ENCODE data around the gene EYS.

Gene EYS

DNA sequence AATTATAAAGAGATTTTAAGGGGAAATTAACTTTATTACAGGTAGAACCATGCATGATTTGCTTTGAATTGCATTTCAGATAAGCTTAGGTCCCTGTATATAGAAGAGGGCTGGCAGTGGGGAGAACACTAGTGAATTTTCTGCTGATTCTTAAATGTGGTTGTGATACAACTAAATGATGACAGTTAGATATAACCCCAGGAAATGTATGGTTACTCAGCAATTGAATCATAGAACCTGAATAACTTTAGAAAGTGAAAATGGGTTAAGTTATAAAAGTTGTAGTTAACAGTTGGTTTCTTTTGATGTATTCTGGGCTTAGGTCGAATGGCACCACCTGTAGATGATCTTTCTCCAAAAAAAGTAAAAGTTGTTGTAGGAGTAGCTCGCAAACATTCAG lies 2001.3 kb downstream of the EYS start:
- TF ChIP-seq, protein P1, sequence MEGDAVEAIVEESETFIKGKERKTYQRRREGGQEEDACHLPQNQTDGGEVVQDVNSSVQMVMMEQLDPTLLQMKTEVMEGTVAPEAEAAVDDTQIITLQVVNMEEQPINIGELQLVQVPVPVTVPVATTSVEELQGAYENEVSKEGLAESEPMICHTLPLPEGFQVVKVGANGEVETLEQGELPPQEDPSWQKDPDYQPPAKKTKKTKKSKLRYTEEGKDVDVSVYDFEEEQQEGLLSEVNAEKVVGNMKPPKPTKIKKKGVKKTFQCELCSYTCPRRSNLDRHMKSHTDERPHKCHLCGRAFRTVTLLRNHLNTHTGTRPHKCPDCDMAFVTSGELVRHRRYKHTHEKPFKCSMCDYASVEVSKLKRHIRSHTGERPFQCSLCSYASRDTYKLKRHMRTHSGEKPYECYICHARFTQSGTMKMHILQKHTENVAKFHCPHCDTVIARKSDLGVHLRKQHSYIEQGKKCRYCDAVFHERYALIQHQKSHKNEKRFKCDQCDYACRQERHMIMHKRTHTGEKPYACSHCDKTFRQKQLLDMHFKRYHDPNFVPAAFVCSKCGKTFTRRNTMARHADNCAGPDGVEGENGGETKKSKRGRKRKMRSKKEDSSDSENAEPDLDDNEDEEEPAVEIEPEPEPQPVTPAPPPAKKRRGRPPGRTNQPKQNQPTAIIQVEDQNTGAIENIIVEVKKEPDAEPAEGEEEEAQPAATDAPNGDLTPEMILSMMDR (IDR thresholded peaks at IDR 0.05; ENCODE audit: low read depth, low read length) = no peak
- no peak overlapping the region for H3K4me3 ChIP-seq (ENCODE audit: low read depth, low read length)

DNA sequence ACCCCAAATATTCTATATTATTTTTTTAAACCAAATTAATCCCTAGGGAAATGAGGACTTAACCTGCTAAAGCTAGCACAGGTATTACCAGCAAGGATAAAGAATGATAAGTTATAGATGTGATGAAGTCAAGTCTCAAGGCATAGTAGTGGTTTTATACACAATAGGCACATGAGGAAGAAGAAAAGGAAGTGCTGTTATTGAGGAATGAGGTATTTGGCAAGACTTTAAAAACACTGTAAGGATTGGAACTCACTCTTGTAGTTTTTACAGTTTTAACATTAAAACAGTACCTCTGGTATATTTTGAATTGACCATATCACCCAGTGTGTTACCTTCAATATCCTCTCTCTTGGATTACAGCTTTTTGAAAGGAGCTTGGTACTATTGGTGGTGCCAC lies 2016.8 kb downstream of the EYS start:
- no peak overlapping the region for H3K4me3 ChIP-seq (ENCODE audit: low read depth, low read length)
- TF ChIP-seq, protein P1 (IDR thresholded peaks at IDR 0.05; ENCODE audit: low read depth, low read length) = no peak

DNA sequence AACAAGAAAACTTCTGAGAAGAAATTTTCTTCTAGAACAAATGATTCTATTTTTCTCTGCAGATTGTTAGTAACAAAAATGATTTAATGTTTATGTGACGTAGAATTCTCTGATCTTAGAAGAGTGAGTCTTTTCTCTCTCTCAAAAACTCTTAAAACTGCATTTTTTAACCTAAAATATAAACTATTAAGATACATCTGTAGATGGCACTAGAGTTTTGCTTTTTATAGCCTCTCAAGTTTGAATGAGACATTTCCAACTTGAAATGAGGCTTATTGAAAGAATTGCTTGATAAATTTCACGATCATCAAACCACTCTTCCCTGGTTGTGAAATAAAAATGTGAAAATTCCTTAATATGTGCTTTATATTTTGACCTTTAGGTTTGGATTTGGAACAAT lies 2017.6 kb downstream of the EYS start:
- H3K4me3 ChIP-seq (ENCODE audit: low read depth, low read length) = no peak overlapping the region
- TF ChIP-seq, protein P1 (IDR thresholded peaks at IDR 0.05; ENCODE audit: low read depth, low read length) = no peak

DNA sequence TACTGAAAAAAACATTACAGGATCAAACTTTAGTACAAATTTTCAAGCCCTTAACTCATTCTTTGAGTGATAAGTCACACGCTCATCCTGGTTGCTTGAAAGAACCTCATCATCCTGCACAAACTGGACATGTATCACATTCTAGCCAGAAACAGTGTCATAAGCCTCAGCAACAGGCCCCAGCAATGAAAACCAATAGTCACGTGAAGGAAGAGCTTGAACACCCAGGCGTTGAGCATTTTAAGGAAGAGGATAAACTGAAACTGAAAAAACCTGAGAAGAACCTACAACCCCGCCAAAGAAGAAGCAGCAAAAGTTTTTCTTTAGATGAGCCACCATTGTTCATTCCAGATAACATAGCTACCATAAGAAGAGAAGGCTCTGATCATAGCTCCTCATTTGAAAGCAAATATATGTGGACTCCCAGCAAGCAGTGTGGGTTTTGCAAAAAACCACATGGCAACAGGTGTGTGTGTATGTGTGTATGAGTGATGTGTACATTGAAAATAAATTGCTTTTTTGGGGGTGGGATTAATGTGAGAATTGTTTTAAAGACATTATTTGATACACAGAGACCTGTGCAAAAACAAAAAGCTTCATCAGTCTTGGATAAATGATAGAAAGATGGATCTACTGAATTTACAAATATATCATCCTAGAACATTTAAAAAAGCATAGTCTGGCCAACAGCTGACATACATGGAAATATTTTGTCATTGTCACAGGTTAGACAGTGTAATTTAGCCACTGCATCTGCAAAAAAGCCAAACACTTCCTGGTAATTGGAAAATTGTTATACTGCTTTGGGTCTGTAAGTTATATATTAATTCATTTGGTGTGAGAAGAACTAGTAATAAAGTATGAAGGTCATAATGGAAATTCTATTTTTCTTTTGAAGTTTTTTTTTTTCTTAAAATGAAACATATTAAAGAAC lies 2021.3 kb downstream of the EYS start:
- H3K4me3 ChIP-seq (ENCODE audit: low read depth, low read length) = no peak overlapping the region
- TF ChIP-seq, protein P1 (IDR thresholded peaks at IDR 0.05; ENCODE audit: low read depth, low read length) = no peak

DNA sequence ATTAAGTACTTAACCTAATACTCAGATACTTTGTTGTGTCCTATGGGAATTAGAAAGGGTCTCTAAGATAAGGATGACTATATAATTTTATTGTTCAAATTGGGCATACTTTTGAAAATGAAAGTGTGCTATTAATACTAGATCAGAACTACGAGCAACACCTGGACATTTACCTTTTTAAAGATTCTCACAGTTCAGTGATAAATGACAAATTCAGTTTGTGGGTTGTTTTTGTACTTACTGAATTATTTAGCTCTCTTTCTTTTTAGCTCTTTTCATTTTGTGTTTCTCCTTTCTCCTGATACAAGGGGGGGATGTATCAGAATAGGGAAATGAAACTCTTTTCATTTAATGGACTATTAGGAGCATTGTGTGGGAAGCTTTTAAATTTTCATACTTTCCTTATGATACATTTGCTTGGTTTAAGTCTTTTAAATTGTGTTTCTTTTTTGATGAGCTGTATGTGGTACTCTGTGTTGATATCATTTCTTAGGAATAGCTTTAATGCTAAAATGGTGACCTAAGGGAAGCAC lies 2023.9 kb downstream of the EYS start:
- no peak overlapping the region for H3K4me3 ChIP-seq (ENCODE audit: low read depth, low read length)
- TF ChIP-seq, protein P1 (IDR thresholded peaks at IDR 0.05; ENCODE audit: low read depth, low read length) = no peak

DNA sequence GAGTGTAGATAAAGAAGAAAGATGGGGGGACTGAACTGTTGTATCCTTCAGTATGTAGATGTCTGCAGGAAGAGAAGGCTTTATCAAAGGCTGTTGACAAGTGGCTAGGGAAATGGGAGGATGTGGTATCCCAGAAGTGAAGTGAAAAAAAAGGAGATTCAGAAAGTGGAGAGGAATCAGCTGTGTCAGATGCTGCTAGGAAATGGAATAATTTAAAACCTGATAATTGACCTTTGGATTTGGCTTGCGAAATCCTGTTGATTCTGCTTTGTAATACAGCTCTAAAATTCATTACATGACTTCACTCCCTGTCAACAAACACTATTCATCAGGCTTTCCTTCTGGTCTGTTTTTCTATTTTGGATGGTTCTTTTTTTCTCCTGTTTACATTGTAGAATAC lies 2029.7 kb downstream of the EYS start:
- no peak overlapping the region for H3K4me3 ChIP-seq (ENCODE audit: low read depth, low read length)
- TF ChIP-seq, protein P1 (IDR thresholded peaks at IDR 0.05; ENCODE audit: low read depth, low read length) = no peak

DNA sequence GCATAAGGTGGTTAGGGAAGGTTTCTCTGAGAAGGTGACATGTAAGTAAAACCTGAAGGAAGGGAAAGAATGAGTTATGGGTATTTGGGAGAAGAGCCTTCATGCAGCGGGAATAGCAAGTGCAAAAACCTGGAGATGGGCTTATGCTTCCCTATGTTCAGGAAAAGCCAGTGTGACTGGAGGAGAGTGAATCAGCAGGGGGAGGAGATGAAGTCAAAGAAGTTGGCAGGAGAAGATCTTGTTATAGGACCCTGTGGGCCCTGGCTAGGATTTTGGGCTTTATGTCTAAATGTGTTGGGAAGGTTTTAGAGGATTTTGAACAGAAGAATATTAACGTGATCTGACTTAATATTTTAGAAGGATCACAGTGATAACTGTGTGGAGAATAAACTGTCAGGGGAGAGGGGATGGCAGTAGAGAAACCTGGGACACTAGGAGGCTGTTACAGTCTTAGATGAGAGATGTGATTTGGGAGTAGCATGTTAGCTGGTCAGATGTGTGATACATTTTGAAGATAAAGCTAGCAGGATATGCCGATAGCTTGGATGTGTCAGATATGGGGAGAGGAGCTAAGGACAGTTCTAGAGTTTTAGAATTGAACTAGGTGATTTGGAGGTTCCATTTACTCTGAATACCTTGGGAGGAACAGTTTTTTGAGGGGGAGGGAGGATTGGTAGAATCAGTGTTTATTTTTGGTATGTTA lies 2030.5 kb downstream of the EYS start:
- no peak overlapping the region for H3K4me3 ChIP-seq (ENCODE audit: low read depth, low read length)
- TF ChIP-seq, protein P1 (IDR thresholded peaks at IDR 0.05; ENCODE audit: low read depth, low read length) = no peak
